OCI-LY7 (cell line): ENCODE data around the gene FAM13A. TPM values are rescaled to one million over a fixed set of nuclear protein-coding genes. Genes with fewer than 3 reads are reported as not detected.

Source experiments
- BruUV-seq: library from RNA; stranded (reverse); fragments of 400-500 nt; replicated peaks from 2 replicates; lab custom pipeline; 2021; lab: Mats Ljungman, UMichigan
- CTCF ChIA-PET: fragments of 300-600 bp; sonication (Branson Sonifier 250); formaldehyde crosslinking; loops from one replicate; lab custom pipeline; 2022; ENCODE audit warnings: antibody characterized with exemption; ENCODE audit not compliant: unreplicated experiment; lab: Charles Lee
- POLR2A ChIA-PET: fragments of 300-600 bp; sonication (Branson Sonifier 250); formaldehyde crosslinking; loops from one replicate; lab custom pipeline; 2022; ENCODE audit warnings: antibody characterized with exemption; lab: Charles Lee
- DNase-seq: peaks from one replicate; pipeline ENCODE4 v3.0.0-alpha.2; 2015; ENCODE audit warnings: low spot score
- H2AFZ ChIP-seq: fragments of 200-600 bp; sonication (generic), shearing (Covaris generic); 2 replicates; pipeline ENCODE4 v1.6.1; 2014; ENCODE audit warnings: mild to moderate bottlenecking, antibody characterized with exemption, low read length, moderate library complexity
- H3K27ac ChIP-seq: fragments of 200-600 bp; sonication (generic); 2 replicates; pipeline ENCODE4 v1.5.1; 2014; ENCODE audit warnings: mixed run types, low read depth, mild to moderate bottlenecking, moderate library complexity, low read length, inconsistent platforms; ENCODE audit not compliant: poor library complexity, severe bottlenecking
- H3K36me3 ChIP-seq: fragments of 200-600 bp; sonication (generic); 2 replicates; pipeline ENCODE4 v1.6.1; 2014; ENCODE audit warnings: mild to moderate bottlenecking, antibody characterized with exemption, low read length, moderate library complexity, mixed read lengths; ENCODE audit not compliant: insufficient read depth
- H3K4me1 ChIP-seq: fragments of 200-600 bp; sonication (generic); 2 replicates; pipeline ENCODE4 v1.5.1; 2014; ENCODE audit warnings: mild to moderate bottlenecking, low read length; ENCODE audit not compliant: insufficient read depth, poor library complexity, severe bottlenecking
- H3K4me2 ChIP-seq: fragments of 200-600 bp; sonication (generic); 2 replicates; pipeline ENCODE4 v1.6.1; 2014; ENCODE audit warnings: mild to moderate bottlenecking, low read length
- H3K4me3 ChIP-seq: fragments of 200-600 bp; sonication (generic); 2 replicates; pipeline ENCODE4 v1.5.1; 2014; ENCODE audit warnings: mild to moderate bottlenecking, low read depth, low read length; ENCODE audit not compliant: poor library complexity, severe bottlenecking
- H3K79me2 ChIP-seq: fragments of 200-600 bp; sonication (generic); 2 replicates; pipeline ENCODE4 v1.6.1; 2016; ENCODE audit warnings: low read depth, mild to moderate bottlenecking, low read length, moderate library complexity, mixed read lengths; ENCODE audit not compliant: insufficient read depth
- H3K9me2 ChIP-seq: fragments of 200-600 bp; sonication (generic); 2 replicates; pipeline ENCODE4 v1.6.1; 2016; ENCODE audit warnings: mild to moderate bottlenecking, low read length, mixed read lengths; ENCODE audit not compliant: insufficient read depth
- H3K9me3 ChIP-seq: fragments of 200-600 bp; sonication (generic); 2 replicates; pipeline ENCODE4 v1.6.1; 2014; ENCODE audit warnings: mild to moderate bottlenecking, mixed run types, low read length, mixed read lengths
- H4K20me1 ChIP-seq: fragments of 200-600 bp; sonication (generic); 2 replicates; pipeline ENCODE4 v1.6.1; 2014; ENCODE audit warnings: mild to moderate bottlenecking, antibody characterized with exemption, low read length, moderate library complexity, mixed read lengths; ENCODE audit not compliant: insufficient read depth
- CTCF ChIP-seq: fragments of 200-600 bp; sonication (generic); conservative IDR thresholded peaks from 2 replicates; pipeline ENCODE4 v1.5.1; 2014; ENCODE audit warnings: mild to moderate bottlenecking, antibody characterized with exemption, low read length, moderate library complexity, mixed read lengths
- EZH2phosphoT487 ChIP-seq: fragments of 200-600 bp; sonication (generic); IDR thresholded peaks from 2 replicates; pipeline ENCODE4 v1.6.1; 2018; ENCODE audit warnings: low read depth, borderline replicate concordance, mild to moderate bottlenecking, mixed run types, antibody characterized with exemption, low read length, moderate library complexity, mixed read lengths
- intact Hi-C: fragments of 100-400 bp; cut with micrococcal nuclease; formaldehyde crosslinking; loops from one replicate; pipeline ENCODE4 v1.10.0; 2022; ENCODE audit not compliant: unreplicated experiment
- total RNA-seq, 2 experiments: library from RNA; depleted of rRNA in 1 of 2; stranded (reverse); fragments of >200 nt in 1 of 2; shearing (Covaris generic) in 1 of 2; gene quantifications; 2 replicates each; pipeline ENCODE4 v1.2.3, GENCODE V29; 2014 to 2022

Gene FAM13A
- total RNA-seq, 2 experiments from 2014 or later = not detected

- H3K4me2 ChIP-seq = no peak overlapping the region
- no peaks in the 10 kb centered on the region for H4K20me1 ChIP-seq
- H3K27ac ChIP-seq = no peak overlapping the region
- no peaks in the 10 kb centered on the region for H3K4me1 ChIP-seq
- no TSS peak for BruUV-seq
- no peaks in the 10 kb centered on the region for H3K79me2 ChIP-seq
- H3K9me2 ChIP-seq = no peaks in the 10 kb centered on the region
- H3K36me3 ChIP-seq = no peaks in the 10 kb centered on the region
- DNase-seq = no peak
- TF ChIP-seq EZH2phosphoT487 = no peak
- TF ChIP-seq CTCF = no peak
- no peak overlapping the region for H2AFZ ChIP-seq
- H3K4me3 ChIP-seq = no peak overlapping the region
- no peaks in the 10 kb centered on the region for H3K9me3 ChIP-seq
- intact Hi-C loops = no loop called here
- ChIA-PET POLR2A (no interaction called here), CTCF (no interaction called here)
Observed at GRCh38 chr4:88836216-88836615, 220.8 kb downstream of the FAM13A start.

- H3K36me3 ChIP-seq = no peaks in the 10 kb centered on the region
- CTCF ChIA-PET = no interaction called here
- BruUV-seq = no TSS peak
- TF ChIP-seq CTCF = no peak
- no peak for TF ChIP-seq EZH2phosphoT487
- intact Hi-C loops = no loop called here
- no peaks in the 10 kb centered on the region for H3K9me3 ChIP-seq
- POLR2A ChIA-PET = no interaction called here
- H3K4me1 ChIP-seq = no peaks in the 10 kb centered on the region
- no peak overlapping the region for H3K4me2 ChIP-seq
- no peaks in the 10 kb centered on the region for H3K9me2 ChIP-seq
- no peaks in the 10 kb centered on the region for H3K79me2 ChIP-seq
- DNase-seq = no peak
- H3K27ac ChIP-seq = no peak overlapping the region
- H3K4me3 ChIP-seq = no peak overlapping the region
- H4K20me1 ChIP-seq = no peaks in the 10 kb centered on the region
- no peak overlapping the region for H2AFZ ChIP-seq
Observed at GRCh38 chr4:88831031-88831430, 226.0 kb downstream of the FAM13A start.

GRCh38 chr4:88830598-88830997 is 226.4 kb downstream of the FAM13A start:
- H2AFZ ChIP-seq = no peak overlapping the region

More at GRCh38 chr4:88830598-88830997, 226.4 kb downstream of the FAM13A start:
- TF ChIP-seq EZH2phosphoT487 = no peak
- no peak for TF ChIP-seq CTCF
- BruUV-seq = no TSS peak
- DNase-seq = no peak
- Histone ChIP-seq H3K36me3 (no peaks in the 10 kb centered on the region), H3K4me2 (no peak overlapping the region), H3K9me2 (no peaks in the 10 kb centered on the region), H4K20me1 (no peaks in the 10 kb centered on the region), H3K79me2 (no peaks in the 10 kb centered on the region), H3K27ac (no peak overlapping the region), H3K9me3 (no peaks in the 10 kb centered on the region), H3K4me3 (no peak overlapping the region), H3K4me1 (no peaks in the 10 kb centered on the region)
- intact Hi-C loops = no loop called here
- POLR2A ChIA-PET = interaction anchor here (1.1 kb wide), 1 partner anchor 8 kb away, joined by 3 read pairs; no protein-coding TSS in a partner anchor
- CTCF ChIA-PET = no interaction called here
